Middle frontal gyrus (tissue), 1 donor: Measurements from ENCODE around the gene GPANK1.

Experiments
- DNase-seq: peaks from one replicate; pipeline ENCODE4 v3.0.0-alpha.2; 2015; ENCODE audit warnings: low spot score; ENCODE audit errors: extremely low spot score

Gene GPANK1

DNA sequence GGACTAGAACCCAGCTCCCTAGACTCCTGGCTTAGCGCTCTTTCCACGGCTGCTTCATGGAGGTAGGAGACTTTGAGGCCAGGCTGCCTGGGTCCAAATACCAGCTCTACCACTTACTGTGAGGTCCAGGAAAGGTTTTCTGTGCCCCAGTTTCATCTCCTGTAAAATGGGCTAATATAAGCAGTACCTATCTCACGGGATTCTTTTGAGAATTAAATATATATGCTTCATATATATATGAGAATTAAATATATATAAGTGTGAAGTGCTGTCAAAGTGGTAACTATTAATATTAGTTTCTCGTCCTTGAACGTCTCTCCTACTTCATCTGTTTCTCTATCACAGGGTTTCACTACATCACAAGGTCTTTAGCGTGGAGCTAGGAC lies 26.3 kb upstream of the GPANK1 start:
- DNase-seq = no peak

DNA sequence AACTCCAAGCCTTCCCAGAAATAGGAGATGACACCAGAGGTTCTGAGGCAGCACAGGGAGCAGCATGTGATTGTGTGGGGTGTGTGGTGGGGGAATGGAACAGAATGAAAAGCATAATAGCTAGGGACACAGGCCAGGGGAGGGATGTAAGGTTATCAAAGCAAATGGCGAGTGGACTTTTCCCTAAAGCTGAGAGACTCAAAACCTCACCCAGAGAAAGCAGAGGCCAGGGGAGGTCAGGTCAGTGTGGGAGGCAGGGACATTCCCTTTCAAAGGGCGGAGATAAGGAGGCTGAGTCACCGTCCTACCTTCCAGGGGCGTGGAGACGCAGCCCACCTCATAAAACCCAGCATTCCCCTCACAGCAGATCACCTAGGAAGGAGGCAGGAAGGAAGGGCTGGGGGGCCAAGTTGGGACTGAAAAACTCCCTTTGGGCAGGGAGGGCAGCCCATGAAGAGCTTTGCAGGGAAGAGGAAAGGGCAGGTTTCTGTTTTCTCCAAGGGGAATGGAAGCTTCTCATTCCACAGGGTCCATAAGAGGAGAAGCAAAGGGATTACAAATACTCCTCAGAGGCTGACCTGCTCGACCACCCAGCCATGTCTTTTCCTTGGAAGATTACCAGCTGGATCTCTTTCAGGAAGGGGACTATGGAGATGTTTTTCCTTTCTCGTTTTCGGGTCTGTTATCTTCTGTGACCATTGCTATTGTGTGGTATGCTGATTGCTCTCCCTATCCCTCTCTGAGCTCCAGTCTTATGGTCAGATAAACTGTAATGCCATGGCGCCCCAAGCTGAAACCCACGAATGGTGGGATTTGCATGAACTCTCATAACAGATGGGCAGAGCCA lies 25.7 kb upstream of the GPANK1 start:
- no peak for DNase-seq

DNA sequence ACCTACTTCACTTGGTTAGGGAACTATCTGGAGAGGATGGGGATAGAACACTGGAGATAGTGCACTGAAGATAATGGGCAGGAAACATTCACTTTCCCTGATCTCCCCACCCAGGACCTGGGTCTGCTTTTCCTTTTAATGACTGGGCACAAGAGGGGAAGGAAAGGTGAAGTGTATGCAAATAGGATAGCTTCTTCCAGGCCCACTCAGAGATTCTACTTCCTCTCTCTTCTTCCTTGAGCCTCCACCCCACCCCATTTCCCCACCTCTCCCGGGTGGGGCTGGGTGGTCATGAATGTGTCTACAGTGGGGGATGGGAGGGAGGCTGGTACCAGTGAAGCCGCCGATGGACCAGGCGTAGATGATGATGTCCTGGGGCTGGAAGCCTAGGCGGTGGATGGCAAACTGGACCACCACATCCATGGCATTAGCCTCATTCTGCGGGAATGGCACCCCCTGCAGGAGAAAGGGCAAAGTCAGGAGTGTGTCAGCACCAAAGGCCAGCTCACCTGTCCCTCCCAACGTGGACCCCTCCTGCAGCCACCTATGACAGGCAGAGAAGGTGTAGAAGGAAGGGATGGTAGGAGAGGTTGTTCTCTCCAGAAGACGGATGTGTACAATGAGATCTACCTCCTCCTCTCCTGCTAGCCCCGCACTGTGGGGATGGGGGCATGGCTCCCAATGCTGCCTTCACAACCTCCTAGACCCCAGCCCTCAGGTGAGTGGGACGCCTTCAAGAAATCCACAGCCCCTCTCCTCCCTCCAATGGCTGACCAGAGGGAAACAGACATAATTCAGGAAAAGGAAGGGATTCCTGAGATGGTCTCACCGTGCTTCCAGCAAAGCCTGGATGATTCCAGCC lies 24.7 kb upstream of the GPANK1 start:
- DNase-seq = no peak

DNA sequence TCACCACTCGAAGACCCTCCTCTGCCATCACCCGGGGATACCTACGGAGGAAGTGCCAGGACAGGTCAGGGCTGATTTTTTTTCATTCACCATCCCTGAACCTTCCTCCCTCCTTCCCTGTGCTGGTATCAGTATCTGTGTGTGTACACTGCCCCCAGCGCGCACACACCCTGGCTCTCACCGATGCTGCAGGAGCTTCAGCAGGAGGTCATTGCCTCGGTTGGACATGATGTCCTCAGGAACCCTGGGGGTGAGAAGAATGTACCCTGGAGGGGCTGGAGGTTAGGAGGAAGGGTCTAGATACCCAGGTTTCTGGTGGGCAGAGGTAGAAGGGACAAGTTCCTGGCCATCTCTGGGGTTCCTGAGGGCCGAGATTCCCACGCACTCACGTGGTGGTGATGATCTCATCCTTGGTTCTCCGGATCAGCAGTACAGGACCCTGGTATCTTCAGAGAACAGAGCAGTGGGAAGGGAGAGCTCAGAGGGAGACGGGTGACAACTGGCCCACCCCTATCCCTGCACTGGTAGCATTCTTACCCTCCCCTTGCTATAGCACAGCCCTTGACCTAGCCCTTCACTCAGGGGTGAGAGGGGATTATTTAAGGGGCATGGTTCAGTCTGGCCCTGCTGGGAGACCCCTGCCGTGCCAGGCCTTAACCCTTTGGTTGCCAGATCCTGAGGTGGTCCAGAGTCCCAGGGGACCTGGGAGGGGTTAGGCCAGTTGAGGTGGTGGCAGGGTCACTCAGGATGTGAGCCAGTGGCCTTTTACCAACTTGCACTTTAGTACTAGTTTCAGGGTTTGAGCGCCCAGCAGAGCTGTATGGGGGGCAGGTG lies 23.3 kb upstream of the GPANK1 start:
- DNase-seq = no peak

- DNase-seq = no peak
These were observed 22.5 kb upstream of the GPANK1 start for GRCh38 chr6:31687321-31687720.

GRCh38 chr6:31686483-31686882 lies 21.7 kb upstream of the GPANK1 start:
- no peak for DNase-seq

DNA sequence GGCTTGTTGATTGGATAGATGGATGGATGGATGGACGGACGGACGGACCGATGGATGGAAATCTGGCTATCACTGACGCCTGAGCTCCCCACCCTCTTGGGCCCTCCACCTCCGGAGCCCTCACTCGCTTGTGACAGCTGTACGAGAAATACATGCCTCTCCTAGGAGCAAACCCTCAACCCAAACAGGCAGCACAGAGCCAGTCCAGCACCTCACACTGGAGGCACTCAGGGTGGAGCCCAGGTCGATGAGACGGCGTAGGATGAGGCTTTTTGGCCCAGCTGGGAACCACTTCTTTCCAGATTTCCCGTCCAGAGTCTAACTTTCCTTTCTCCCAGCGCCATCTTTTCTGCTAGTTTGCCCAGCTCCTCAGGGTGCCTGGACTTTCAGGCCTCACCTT lies 18.8 kb upstream of the GPANK1 start:
- DNase-seq = no peak

DNA sequence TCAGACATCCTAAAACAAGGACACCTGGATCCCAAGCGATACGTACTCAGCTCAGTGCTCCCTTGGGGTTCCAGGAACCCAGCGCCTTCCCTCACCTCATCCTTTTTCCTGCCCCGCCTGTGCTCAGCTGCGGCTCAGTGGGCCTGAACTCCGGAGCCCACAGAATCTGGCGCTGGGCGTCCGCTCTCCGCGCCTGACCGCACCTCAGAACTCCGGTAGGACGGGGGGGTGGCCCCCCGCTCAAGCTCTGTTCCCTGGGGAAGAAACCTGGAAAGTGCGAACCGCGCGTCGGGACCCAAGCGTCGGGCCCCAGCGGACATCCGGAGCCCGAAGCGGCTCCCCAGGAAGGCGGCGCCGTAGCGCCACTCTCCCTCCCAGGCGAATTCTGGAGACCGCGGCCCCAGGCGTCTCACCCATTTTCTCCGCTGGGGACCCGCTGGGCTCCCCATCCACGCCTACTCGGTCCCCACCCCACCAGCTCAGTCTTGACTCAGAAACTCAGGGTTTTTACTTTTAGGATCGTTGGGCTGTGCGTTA lies 16.4 kb upstream of the GPANK1 start:
- no peak for DNase-seq

DNA sequence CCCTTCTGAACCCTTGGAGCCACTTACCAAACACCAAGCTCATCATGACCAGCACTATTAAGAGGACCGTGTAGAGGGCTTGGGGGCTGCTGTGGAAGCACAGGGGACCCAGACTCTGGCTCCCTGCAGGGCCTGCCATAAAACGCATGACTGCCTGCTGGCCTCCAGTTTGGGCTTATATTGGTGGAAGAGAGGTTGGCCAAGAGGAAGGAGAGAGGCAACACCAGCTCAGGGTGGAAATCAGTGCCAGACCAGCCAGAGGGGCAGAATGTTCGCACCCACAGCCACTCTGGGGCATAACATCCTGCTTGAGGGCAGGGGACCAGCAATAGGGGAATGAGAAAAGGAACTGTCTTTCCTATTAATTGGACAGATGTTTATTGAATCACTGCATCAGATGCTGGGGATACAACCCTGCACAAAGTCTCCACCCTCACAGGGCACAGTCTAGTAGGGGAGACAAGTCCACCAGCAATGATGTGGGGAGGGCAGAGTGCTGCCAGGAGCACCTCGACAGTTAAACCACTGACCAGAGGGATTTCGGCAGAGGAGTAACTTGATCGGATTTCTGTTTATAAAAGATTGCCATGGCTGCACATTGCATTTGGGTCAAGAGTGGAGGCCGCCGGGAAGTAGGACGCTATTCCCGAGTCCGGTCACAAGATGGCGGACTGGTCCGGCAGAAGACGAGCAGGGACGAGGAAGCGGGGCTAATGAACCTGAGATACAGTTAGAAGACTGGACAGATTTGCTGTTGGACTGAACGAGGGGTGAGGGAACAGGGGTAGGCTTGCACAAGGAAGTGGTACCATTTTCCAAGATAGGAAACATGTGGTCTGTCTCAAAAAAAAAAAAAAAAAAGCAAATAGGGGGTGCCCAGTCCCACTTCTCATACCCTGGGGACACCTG lies 15.7 kb upstream of the GPANK1 start, which contains the start of gene LY6G5C:
Gene LY6G5C (minus strand): TSS at position 842 of the 909 bp plus-strand sequence. CDS start 694 bp downstream, at position 148.
- DNase-seq = peak; percentile 63

DNA sequence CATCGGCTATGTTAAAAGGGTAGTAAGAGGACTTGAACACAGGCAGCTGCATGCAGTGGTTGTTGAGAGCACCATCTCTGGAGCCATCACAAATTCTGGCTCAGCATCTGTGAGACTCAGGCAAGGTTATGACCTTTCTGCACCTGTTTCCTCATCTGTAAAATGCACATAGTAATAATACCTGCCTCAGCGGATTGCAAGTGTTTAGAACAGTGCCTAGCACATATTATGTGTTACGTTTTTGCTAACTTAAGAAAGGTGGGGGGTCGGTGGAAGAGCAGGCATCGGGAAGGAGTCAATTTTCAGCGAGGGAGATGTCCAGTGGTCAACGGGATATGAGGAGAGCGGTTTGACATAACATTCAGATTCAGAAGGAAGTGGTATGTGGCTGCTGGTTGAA lies 13.2 kb upstream of the GPANK1 start:
- DNase-seq = no peak

DNA sequence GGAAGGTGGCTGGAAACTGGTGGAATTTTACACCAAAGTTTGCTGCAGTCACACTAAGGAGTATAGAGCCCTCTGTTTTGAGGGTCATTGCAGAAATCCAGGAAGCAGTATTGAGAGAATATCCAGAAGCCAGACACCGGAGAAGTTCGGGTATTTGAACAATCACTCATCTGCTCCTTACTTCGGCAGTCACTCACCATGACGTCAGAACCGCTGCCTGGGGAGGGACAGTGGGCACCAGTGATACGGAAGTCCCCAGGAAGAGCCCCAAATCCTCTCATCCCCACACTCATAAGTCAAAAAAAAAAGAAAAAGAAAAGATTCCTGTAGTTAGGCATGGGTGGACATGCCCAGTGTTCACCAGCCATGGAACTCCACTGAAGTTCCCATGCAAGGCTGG lies 12.1 kb upstream of the GPANK1 start:
- no peak for DNase-seq

GRCh38 chr6:31676322-31676903 lies 11.6 kb upstream of the GPANK1 start:
- DNase-seq = no peak

- DNase-seq = no peak
These were observed 4.9 kb upstream of the GPANK1 start, which contains the start of gene LY6G5B for GRCh38 chr6:31669676-31670075. TSS of gene LY6G5B (plus strand) at chr6:31669976. CDS start at chr6:31670951, 975 bp downstream.

DNA sequence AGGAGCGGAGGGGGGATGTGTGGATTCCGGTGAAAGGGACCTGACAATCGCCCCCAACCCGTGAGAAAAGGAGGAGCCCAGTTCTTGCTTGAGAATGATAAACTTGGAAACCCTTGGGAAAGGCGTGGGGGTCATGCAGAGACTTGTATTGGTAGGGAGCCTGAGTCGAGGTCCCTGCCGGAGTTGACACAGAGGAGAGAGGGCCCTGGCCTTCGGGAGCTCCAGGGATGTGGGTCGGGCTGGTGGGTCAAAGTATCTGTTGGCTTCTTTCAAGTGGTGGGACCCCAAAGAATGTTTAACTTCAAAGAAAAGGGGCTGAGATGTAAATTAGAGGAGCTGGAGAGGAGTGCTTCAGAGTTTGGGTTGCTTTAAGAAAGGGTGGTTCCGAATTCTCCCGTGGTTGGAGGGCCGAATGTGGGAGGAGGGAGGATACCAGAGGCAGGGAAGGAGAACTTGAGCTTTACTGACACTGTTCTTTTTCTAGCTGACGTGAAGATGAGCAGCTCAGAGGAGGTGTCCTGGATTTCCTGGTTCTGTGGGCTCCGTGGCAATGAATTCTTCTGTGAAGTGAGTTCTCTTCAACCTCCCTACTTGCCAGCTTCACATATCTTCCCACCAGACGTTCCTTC lies 1.7 kb upstream of the GPANK1 start:
- no peak for DNase-seq

- peak; percentile 99 for DNase-seq
These were observed 922 bp upstream of the GPANK1 start, which contains the start of gene CSNK2B for GRCh38 chr6:31665501-31666336. TSS of gene CSNK2B (plus strand) at chr6:31666080. CDS start at chr6:31666832, 752 bp downstream.

- no peak for DNase-seq
These were observed 622 bp downstream of the GPANK1 start for GRCh38 chr6:31663961-31664789.
